22Rv1 (cell line): Measurements from ENCODE around the gene PRMT7.

Source experiments
- ZFX ChIP-seq: fragments of 450-650 bp; IDR thresholded peaks from 2 replicates; pipeline ENCODE4 v1.6.1; 2017; ENCODE audit warnings: antibody characterized with exemption, borderline replicate concordance
- TF ChIP-seq, protein P1 (sequence below): fragments of 450-650 bp; IDR thresholded peaks from 2 replicates; pipeline ENCODE4 v1.5.1; 2017; ENCODE audit warnings: mild to moderate bottlenecking

DNA sequence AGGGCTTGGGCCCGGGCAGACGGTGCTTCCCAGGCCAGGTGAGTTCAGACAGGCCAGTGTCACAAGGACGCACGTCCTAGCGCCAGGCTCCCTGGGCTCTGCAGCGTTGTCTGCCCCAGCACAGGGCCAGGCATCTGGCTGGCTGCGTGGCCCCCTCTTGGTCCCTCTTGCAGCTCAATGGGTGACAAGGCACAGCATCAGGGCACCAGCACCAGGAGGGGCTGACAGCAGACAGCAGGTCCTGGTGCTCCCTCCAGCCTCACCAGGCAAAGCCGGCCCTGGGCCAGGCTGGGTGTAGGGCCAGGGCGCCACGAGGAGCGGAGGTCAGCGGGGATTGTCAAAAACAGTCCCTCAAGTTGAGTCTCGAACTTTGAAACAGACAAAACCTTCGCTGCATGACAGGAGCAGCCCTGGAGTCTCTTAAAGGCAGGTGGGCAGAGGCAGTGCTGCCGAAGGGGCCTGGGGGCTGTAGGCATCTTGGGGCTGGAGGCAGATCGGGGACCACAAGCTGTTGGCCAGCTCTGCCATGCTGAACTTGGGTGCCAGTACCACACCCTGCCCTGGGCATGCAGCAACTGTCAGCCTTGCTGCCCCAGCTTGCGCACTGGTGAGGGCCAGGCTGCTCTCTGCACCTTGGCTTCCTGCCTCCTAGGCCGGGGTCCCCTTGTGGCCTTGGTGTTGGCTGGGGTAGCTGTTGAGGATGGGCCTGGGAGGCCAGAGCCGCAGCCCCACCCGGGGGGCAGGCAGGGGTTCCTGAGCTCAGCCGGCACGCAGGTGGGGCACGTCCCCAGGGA lies 48.8 kb downstream of the PRMT7 start:
- TF ChIP-seq, protein P1, sequence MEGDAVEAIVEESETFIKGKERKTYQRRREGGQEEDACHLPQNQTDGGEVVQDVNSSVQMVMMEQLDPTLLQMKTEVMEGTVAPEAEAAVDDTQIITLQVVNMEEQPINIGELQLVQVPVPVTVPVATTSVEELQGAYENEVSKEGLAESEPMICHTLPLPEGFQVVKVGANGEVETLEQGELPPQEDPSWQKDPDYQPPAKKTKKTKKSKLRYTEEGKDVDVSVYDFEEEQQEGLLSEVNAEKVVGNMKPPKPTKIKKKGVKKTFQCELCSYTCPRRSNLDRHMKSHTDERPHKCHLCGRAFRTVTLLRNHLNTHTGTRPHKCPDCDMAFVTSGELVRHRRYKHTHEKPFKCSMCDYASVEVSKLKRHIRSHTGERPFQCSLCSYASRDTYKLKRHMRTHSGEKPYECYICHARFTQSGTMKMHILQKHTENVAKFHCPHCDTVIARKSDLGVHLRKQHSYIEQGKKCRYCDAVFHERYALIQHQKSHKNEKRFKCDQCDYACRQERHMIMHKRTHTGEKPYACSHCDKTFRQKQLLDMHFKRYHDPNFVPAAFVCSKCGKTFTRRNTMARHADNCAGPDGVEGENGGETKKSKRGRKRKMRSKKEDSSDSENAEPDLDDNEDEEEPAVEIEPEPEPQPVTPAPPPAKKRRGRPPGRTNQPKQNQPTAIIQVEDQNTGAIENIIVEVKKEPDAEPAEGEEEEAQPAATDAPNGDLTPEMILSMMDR = no peak
- no peak for TF ChIP-seq ZFX
